GM18519 (cell line): ENCODE measurements around the gene DCAF12.
"Not testable (repeated sequence)": the region's sequence is repeated elsewhere in the genome, so short reads cannot be mapped to it uniquely, and the experiment has no call there.

Experiments used
- ATAC-seq: cut with Tn5 transposase; IDR thresholded peaks from one replicate; pipeline ENCODE4 v1.9.1; 2021; ENCODE audit warnings: mild to moderate bottlenecking, moderate library complexity; ENCODE audit not compliant: unreplicated experiment, low FRiP score

Gene DCAF12

GRCh38 chr9:34126207-34127034, at the start of gene DCAF12:
Gene DCAF12 (minus strand): TSS chr9:34126698. CDS start chr9:34126431, 267 bp downstream.
- peak; percentile 62 for ATAC-seq

GRCh38 chr9:34176089-34176488, 49.6 kb upstream of the DCAF12 start:
- ATAC-seq, result no peak

- ATAC-seq, result no peak
These were observed 45.4 kb upstream of the DCAF12 start for GRCh38 chr9:34171753-34172535.

GRCh38 chr9:34170237-34170991, 43.9 kb upstream of the DCAF12 start:
- no peak for ATAC-seq

- no peak for ATAC-seq
These were observed 42.6 kb upstream of the DCAF12 start for GRCh38 chr9:34169125-34169524.

GRCh38 chr9:34163434-34163833, 36.9 kb upstream of the DCAF12 start:
- ATAC-seq, result no peak

GRCh38 chr9:34158362-34158869, 31.9 kb upstream of the DCAF12 start:
- ATAC-seq, result no peak

GRCh38 chr9:34157898-34158297, 31.4 kb upstream of the DCAF12 start:
- no peak for ATAC-seq

GRCh38 chr9:34157318-34157717, 30.8 kb upstream of the DCAF12 start:
- ATAC-seq, result no peak

- ATAC-seq, result no peak
These were observed 27.6 kb upstream of the DCAF12 start for GRCh38 chr9:34154057-34154456.

- no peak for ATAC-seq
These were observed 24.9 kb upstream of the DCAF12 start for GRCh38 chr9:34151398-34151797.

GRCh38 chr9:34145165-34145564, 18.7 kb upstream of the DCAF12 start:
- no peak for ATAC-seq

- no peak for ATAC-seq
These were observed 16.6 kb upstream of the DCAF12 start for GRCh38 chr9:34143116-34143515.

- ATAC-seq, result no peak
These were observed 14.4 kb upstream of the DCAF12 start for GRCh38 chr9:34140853-34141252.

- ATAC-seq, result no peak
These were observed 13.1 kb upstream of the DCAF12 start for GRCh38 chr9:34139477-34140146.

- ATAC-seq, result not testable (repeated sequence)
These were observed 12.1 kb upstream of the DCAF12 start for GRCh38 chr9:34138644-34139043.

GRCh38 chr9:34134521-34134920, 8.0 kb upstream of the DCAF12 start:
- no peak for ATAC-seq

- no peak for ATAC-seq
These were observed 7.0 kb upstream of the DCAF12 start for GRCh38 chr9:34133436-34133949.

- ATAC-seq, result no peak
These were observed 5.1 kb upstream of the DCAF12 start for GRCh38 chr9:34131571-34131970.
